Measurements from ENCODE around the gene TP53INP2. TPM values are rescaled to one million over a fixed set of nuclear protein-coding genes. Genes with fewer than 3 reads are reported as not detected.

The TP53INP2 gene
- total and polyA plus RNA-seq, 2 of the 13 experiments (the other 11 are each of a cell fraction or from before 2014, with no cell fraction given): 5.2 to 18.8 TPM

DNA sequence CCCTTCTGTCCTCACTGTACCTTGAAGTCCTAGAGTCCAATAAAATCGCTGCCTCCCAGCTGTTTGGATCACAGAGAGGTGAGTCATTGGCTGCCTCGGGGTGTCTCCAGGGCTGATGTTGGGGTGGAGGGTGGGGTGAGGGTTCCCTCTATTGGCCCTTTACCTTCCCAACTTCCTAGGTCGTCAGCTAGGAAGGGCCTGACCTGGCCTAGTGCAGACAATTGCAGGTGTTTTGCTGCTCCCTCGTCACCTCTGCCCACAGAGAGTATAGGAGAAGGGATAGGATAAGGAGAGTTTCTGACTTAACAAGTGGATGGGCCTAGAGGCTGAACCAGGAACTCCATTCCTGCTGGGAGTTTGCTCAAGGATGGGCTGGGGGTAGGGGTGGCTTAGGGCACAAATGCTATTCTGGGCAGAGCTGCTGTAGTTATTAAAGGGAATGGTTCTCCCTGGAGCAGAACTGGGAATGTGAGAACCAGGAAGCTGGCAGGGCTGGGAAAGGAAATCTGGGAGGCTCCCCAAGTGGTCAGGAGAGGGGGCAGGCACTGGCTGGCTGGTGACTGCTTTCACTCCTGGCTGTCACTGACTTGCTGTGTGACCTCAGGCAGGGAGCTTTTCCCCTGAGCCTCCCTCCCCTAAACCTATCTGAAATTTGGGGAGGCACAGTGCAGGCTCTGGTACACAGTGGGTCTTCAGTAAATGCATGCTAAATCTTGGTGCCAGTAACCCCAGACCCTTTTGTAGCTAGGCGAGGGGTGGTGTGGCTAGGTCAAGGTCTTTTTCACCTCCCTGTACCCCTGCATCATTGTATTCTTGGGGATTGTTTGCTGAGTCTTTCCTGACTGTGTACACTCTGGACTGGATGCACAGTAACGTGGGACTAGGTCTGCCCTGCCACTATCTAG is 1.5 kb downstream of the TP53INP2 start (continued):
- TF ChIP-seq ARID5B (CRISPR knock-in tag; IDR thresholded peaks at IDR 0.05) (peak; percentile 56), ZNF296 (CRISPR knock-in tag; conservative IDR thresholded peaks at IDR 0.05) (no peak), FOXP1 (IDR thresholded peaks at IDR 0.05) (no peak), FOXP1 (CRISPR knock-in tag; IDR thresholded peaks at IDR 0.05) (peak; percentile 11; the same call in 1 of the 2 replicates), ZSCAN25 (CRISPR knock-in tag; IDR thresholded peaks at IDR 0.05) (0 out of 2 replicates have a peak, but pooled peaks have one; percentile 18), GATAD2A (CRISPR knock-in tag; IDR thresholded peaks at IDR 0.05) (0 out of 2 replicates have a peak, but pooled peaks have one; percentile 9), ZNF232 (CRISPR knock-in tag; IDR thresholded peaks at IDR 0.05; ENCODE audit: borderline replicate concordance) (peak; percentile 50), SAP130 (CRISPR knock-in tag; IDR thresholded peaks at IDR 0.05; ENCODE audit: low read depth) (peak; percentile 54), GMEB1 (CRISPR knock-in tag; IDR thresholded peaks at IDR 0.05; ENCODE audit: borderline replicate concordance) (no peak), YEATS2 (CRISPR knock-in tag; IDR thresholded peaks at IDR 0.05; ENCODE audit: borderline replicate concordance) (no peak; the same call in 1 of the 2 replicates), ZNF431 (CRISPR knock-in tag; IDR thresholded peaks at IDR 0.05; ENCODE audit: borderline replicate concordance, low read depth) (peak; percentile 36; the same call in 1 of the 2 replicates), E2F1 (CRISPR knock-in tag; IDR thresholded peaks at IDR 0.05) (0 out of 2 replicates have a peak, but pooled peaks have one; percentile 21), ZNF614 (CRISPR knock-in tag; IDR thresholded peaks at IDR 0.05; ENCODE audit: borderline replicate concordance) (0 out of 2 replicates have a peak, but pooled peaks have one; percentile 40), ZNF121 (CRISPR knock-in tag; IDR thresholded peaks at IDR 0.05) (no peak), CREB1 (IDR thresholded peaks at IDR 0.05) (no peak), CREB1 (CRISPR knock-in tag; IDR thresholded peaks at IDR 0.05) (no peak; the same call in none of the 2 replicates), ZNF256 (CRISPR knock-in tag; conservative IDR thresholded peaks at IDR 0.05) (0 out of 2 replicates have a peak, but pooled peaks have one; percentile 4), ZNF205 (CRISPR knock-in tag; IDR thresholded peaks at IDR 0.05) (no peak), WIZ (CRISPR knock-in tag; IDR thresholded peaks at IDR 0.05) (peak; percentile 90), ZNF598 (CRISPR knock-in tag; IDR thresholded peaks at IDR 0.05; ENCODE audit: borderline replicate concordance) (no peak), SIN3A (IDR thresholded peaks at IDR 0.05; ENCODE audit: borderline replicate concordance, low read depth, low read length) (peak; percentile 31; the same call in 1 of the 2 replicates)
